PC-9 (cell line): ENCODE measurements around the gene HOXA1.

Experiments used
- EZH2 ChIP-seq: fragments of 200-600 bp; sonication (generic); IDR thresholded peaks from 2 replicates; pipeline ENCODE4 v1.8.0; 2017; ENCODE audit warnings: antibody characterized with exemption, low read depth
- TF ChIP-seq, protein P1 (sequence below): fragments of 200-600 bp; sonication (generic); conservative IDR thresholded peaks from 2 replicates; pipeline ENCODE4 v1.6.1; 2017; ENCODE audit warnings: mixed run types, antibody characterized with exemption, mild to moderate bottlenecking, moderate library complexity

DNA sequence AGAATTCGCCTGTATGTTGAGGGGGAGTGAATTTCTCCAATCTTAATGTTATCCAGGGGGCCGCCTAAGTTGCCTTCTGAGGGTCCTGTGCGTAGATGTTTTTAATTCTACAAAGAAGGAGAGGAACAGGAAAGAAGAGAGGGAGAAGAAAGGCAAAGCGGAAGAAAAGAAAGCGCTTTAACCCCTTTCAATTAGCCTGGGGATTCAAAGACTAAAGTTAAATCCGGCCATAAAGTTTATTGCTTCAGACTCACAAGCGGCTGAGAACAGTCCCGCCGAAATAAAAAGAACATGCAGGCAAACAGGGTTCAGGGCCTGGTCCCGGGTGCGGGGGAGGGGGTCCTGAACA is 43.2 kb upstream of the HOXA1 start:
- TF ChIP-seq, protein P1, sequence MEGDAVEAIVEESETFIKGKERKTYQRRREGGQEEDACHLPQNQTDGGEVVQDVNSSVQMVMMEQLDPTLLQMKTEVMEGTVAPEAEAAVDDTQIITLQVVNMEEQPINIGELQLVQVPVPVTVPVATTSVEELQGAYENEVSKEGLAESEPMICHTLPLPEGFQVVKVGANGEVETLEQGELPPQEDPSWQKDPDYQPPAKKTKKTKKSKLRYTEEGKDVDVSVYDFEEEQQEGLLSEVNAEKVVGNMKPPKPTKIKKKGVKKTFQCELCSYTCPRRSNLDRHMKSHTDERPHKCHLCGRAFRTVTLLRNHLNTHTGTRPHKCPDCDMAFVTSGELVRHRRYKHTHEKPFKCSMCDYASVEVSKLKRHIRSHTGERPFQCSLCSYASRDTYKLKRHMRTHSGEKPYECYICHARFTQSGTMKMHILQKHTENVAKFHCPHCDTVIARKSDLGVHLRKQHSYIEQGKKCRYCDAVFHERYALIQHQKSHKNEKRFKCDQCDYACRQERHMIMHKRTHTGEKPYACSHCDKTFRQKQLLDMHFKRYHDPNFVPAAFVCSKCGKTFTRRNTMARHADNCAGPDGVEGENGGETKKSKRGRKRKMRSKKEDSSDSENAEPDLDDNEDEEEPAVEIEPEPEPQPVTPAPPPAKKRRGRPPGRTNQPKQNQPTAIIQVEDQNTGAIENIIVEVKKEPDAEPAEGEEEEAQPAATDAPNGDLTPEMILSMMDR: no peak
- TF ChIP-seq EZH2: no peak
